SK-N-SH treated with all-trans-retinoic acid at 6 μM for 48 hours (cell line): Measurements from ENCODE around the gene OST4.

Experiments used
- ATAC-seq: fragments of 200-7000 bp; cut with Tn5 transposase; 3 replicates; pipeline ENCODE4 v1.9.1; 2020; ENCODE audit warnings: mild to moderate bottlenecking, moderate library complexity
- ARNTL ChIP-seq: fragments of 450-650 bp; formaldehyde crosslinking; IDR thresholded peaks from 2 replicates; pipeline ENCODE4 v1.5.0; 2020; ENCODE audit warnings: low read depth, mild to moderate bottlenecking, moderate library complexity, borderline replicate concordance
- BACH2 ChIP-seq: fragments of 250-450 bp; sonication (Bioruptor Pico); IDR thresholded peaks from 2 replicates; pipeline ENCODE4 v1.9.0; 2021; ENCODE audit warnings: mild to moderate bottlenecking, borderline replicate concordance
- CREB5 ChIP-seq: fragments of 250-450 bp; sonication (Bioruptor Pico); IDR thresholded peaks from 2 replicates; pipeline ENCODE4 v1.5.1; 2020; ENCODE audit warnings: low read depth, mild to moderate bottlenecking, moderate library complexity
- CSRNP3 ChIP-seq: fragments of 250-450 bp; sonication (Bioruptor Pico); IDR thresholded peaks from 2 replicates; pipeline ENCODE4 v1.5.1; 2021; ENCODE audit warnings: mild to moderate bottlenecking, moderate library complexity
- ESRRG ChIP-seq: fragments of 250-450 bp; sonication (Bioruptor Pico); IDR thresholded peaks from 2 replicates; pipeline ENCODE4 v1.6.1; 2021; ENCODE audit warnings: mild to moderate bottlenecking
- ISL1 ChIP-seq: fragments of 250-450 bp; sonication (Bioruptor Pico); IDR thresholded peaks from 2 replicates; pipeline ENCODE4 v2.1.2; 2022; ENCODE audit warnings: mild to moderate bottlenecking, moderate library complexity
- OSR1 ChIP-seq: fragments of 250-450 bp; sonication (Bioruptor Pico); IDR thresholded peaks from 2 replicates; pipeline ENCODE4 v1.8.0; 2022; ENCODE audit warnings: moderate library complexity, mild to moderate bottlenecking, inconsistent platforms
- PATZ1 ChIP-seq: fragments of 250-450 bp; sonication (Bioruptor Pico); IDR thresholded peaks from 2 replicates; pipeline ENCODE4 v1.8.0; 2020; ENCODE audit warnings: mild to moderate bottlenecking, moderate library complexity, borderline replicate concordance
- POU6F1 ChIP-seq: fragments of 250-450 bp; sonication (Bioruptor Pico); IDR thresholded peaks from 2 replicates; pipeline ENCODE4 v1.8.0; 2021; ENCODE audit warnings: low read depth, mild to moderate bottlenecking, moderate library complexity, borderline replicate concordance
- RARB ChIP-seq: fragments of 250-450 bp; sonication (Bioruptor Pico); IDR thresholded peaks from 2 replicates; pipeline ENCODE4 v1.8.0; 2021; ENCODE audit warnings: mild to moderate bottlenecking, moderate library complexity
- SNAI2 ChIP-seq: fragments of 250-450 bp; sonication (Bioruptor Pico); IDR thresholded peaks from 2 replicates; pipeline ENCODE4 v1.5.0; 2020; ENCODE audit warnings: mild to moderate bottlenecking, moderate library complexity
- TCF4 ChIP-seq: fragments of 250-450 bp; sonication (Bioruptor Pico); IDR thresholded peaks from 2 replicates; pipeline ENCODE4 v1.8.0; 2021; ENCODE audit warnings: mild to moderate bottlenecking, moderate library complexity, borderline replicate concordance
- TOX ChIP-seq: fragments of 250-450 bp; sonication (Bioruptor Pico); IDR thresholded peaks from 2 replicates; pipeline ENCODE4 v1.8.0; 2021; ENCODE audit warnings: mild to moderate bottlenecking, moderate library complexity, borderline replicate concordance
- TSHZ2 ChIP-seq: fragments of 250-450 bp; sonication (Bioruptor Pico); IDR thresholded peaks from 2 replicates; pipeline ENCODE4 v1.5.0; 2020; ENCODE audit warnings: mild to moderate bottlenecking, moderate library complexity
- ZC3H10 ChIP-seq: fragments of 250-450 bp; sonication (Bioruptor Pico); IDR thresholded peaks from 2 replicates; pipeline ENCODE4 v1.5.1; 2021; ENCODE audit warnings: mild to moderate bottlenecking, moderate library complexity
- ZFP3 ChIP-seq: fragments of 250-450 bp; sonication (Bioruptor Pico); IDR thresholded peaks from 2 replicates; pipeline ENCODE4 v1.5.0; 2020; ENCODE audit warnings: mild to moderate bottlenecking, moderate library complexity
- ZFP30 ChIP-seq: fragments of 450-650 bp; formaldehyde crosslinking; IDR thresholded peaks from 2 replicates; pipeline ENCODE4 v1.5.0; 2022; ENCODE audit warnings: mild to moderate bottlenecking, moderate library complexity
- ZNF8 ChIP-seq: fragments of 450-650 bp; formaldehyde crosslinking; IDR thresholded peaks from 2 replicates; pipeline ENCODE4 v1.5.0; 2020; ENCODE audit warnings: mild to moderate bottlenecking, moderate library complexity

OST4 gene

GRCh38 chr2:27082773-27083409 is 11.4 kb upstream of the OST4 start:
- no peak for TF ChIP-seq ISL1 (CRISPR knock-in tag)
- no peak for TF ChIP-seq OSR1 (CRISPR knock-in tag)
- no peak for TF ChIP-seq TCF4
- no peak for ATAC-seq

DNA sequence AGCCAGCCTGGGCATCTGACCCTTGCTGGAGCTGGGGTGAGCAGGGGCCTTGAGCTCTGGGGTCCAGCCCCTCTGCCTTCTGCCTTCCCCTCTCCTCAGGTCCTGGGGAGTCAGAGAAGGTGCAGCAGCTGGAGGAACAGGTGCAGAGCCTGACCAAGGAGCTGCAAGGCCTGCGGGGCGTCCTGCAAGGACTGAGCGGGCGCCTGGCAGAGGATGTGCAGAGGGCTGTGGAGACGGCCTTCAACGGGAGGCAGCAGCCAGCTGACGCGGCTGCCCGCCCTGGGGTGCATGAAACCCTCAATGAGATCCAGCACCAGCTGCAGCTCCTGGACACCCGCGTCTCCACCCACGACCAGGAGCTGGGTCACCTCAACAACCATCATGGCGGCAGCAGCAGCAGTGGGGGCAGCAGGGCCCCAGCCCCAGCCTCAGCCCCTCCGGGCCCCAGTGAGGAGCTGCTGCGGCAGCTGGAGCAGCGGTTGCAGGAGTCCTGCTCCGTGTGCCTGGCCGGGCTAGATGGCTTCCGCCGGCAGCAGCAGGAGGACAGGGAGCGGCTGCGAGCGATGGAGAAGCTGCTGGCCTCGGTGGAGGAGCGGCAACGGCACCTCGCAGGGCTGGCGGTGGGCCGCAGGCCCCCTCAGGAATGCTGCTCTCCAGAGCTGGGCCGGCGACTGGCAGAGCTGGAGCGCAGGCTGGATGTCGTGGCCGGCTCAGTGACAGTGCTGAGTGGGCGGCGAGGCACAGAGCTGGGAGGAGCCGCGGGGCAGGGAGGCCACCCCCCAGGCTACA is 10.7 kb upstream of the OST4 start:
- TF ChIP-seq RARB (CRISPR knock-in tag) (no peak), TCF4 (no peak), SNAI2 (CRISPR knock-in tag) (no peak), CSRNP3 (CRISPR knock-in tag) (no peak), ZFP3 (CRISPR knock-in tag) (no peak), TOX (CRISPR knock-in tag) (no peak), ARNTL (CRISPR knock-in tag) (no peak), ZNF8 (CRISPR knock-in tag) (no peak), POU6F1 (CRISPR knock-in tag) (no peak)
- ATAC-seq = no peak

DNA sequence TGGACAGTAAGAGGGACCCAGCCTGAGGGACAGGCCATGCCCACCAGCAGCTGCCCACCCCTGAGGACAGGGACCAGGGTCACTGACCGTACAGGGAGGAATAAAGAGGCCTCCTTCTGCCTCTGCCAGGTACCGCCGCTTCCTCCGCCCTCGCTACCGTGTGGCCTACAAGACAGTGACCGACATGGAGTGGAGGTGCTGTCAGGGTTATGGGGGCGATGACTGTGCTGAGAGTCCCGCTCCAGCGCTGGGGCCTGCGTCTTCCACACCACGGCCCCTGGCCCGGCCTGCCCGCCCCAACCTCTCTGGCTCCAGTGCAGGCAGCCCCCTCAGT is 9.1 kb upstream of the OST4 start:
- TF ChIP-seq ARNTL (CRISPR knock-in tag) = no peak
- TF ChIP-seq CSRNP3 (CRISPR knock-in tag) = no peak
- TF ChIP-seq ZFP3 (CRISPR knock-in tag) = no peak
- TF ChIP-seq CREB5 = no peak
- TF ChIP-seq BACH2 (CRISPR knock-in tag) = no peak
- no peak for TF ChIP-seq OSR1 (CRISPR knock-in tag)
- ATAC-seq = no peak

- no peak for ATAC-seq
- TF ChIP-seq POU6F1 (CRISPR knock-in tag) (no peak), ISL1 (CRISPR knock-in tag) (no peak), TOX (CRISPR knock-in tag) (no peak), ESRRG (CRISPR knock-in tag) (no peak), RARB (CRISPR knock-in tag) (no peak), ZNF8 (CRISPR knock-in tag) (no peak), TSHZ2 (CRISPR knock-in tag) (no peak), ZC3H10 (CRISPR knock-in tag) (no peak), CSRNP3 (CRISPR knock-in tag) (no peak), BACH2 (CRISPR knock-in tag) (no peak), OSR1 (CRISPR knock-in tag) (no peak), ZFP30 (CRISPR knock-in tag) (no peak), PATZ1 (CRISPR knock-in tag) (no peak)
These were observed 8.7 kb upstream of the OST4 start for GRCh38 chr2:27080140-27080469.
